MCF 10A (cell line): ENCODE data around the gene RANGRF. TPM values are rescaled to one million over a fixed set of nuclear protein-coding genes. Genes with fewer than 3 reads are reported as not detected.
A peak's percentile ranks its signal among the peaks of the same experiment; 100 is the strongest.

Experiments used
- Bru-seq: library from RNA; stranded (reverse); fragments of 400-500 nt; gene quantifications from one replicate; lab custom pipeline; 2021; lab: Mats Ljungman, UMichigan
- BruChase-seq, 2 experiments: library from RNA; stranded (reverse); fragments of 400-500 nt; gene quantifications; one replicate each; lab custom pipeline; 2021; lab: Mats Ljungman, UMichigan
- BruUV-seq: library from RNA; stranded (reverse); fragments of 400-500 nt; replicated peaks from 2 replicates; lab custom pipeline; 2021; lab: Mats Ljungman, UMichigan
- CTCF ChIA-PET: fragments of 300-600 bp; sonication (Branson Sonifier 250); formaldehyde crosslinking; extraction: SDS; loops from one replicate; lab custom pipeline; 2021; ENCODE audit warnings: antibody characterized with exemption, inconsistent platforms; lab: Yijun Ruan, JAX
- POLR2A ChIA-PET: fragments of 300-600, 350-650 bp; sonication (Branson Sonifier 250); formaldehyde crosslinking; extraction: SDS; loops from one replicate; lab custom pipeline; 2020; ENCODE audit warnings: antibody characterized with exemption, inconsistent platforms; lab: Yijun Ruan, JAX
- DNase-seq: peaks from one replicate; pipeline ENCODE4 v3.0.0-alpha.2; 2018; ENCODE audit not compliant: unreplicated experiment
- H3K27ac Mint-ChIP-seq: one replicate; pipeline ENCODE4 v1.8.0; 2022; ENCODE audit warnings: mild to moderate bottlenecking, low read depth, mixed read lengths; ENCODE audit not compliant: unreplicated experiment
- H3K27me3 Mint-ChIP-seq: one replicate; pipeline ENCODE4 v1.8.0; 2022; ENCODE audit warnings: mixed read lengths; ENCODE audit not compliant: insufficient read depth, unreplicated experiment
- H3K36me3 Mint-ChIP-seq: one replicate; pipeline ENCODE4 v1.8.0; 2022; ENCODE audit warnings: mild to moderate bottlenecking, moderate library complexity, mixed read lengths; ENCODE audit not compliant: insufficient read depth, unreplicated experiment
- H3K4me1 Mint-ChIP-seq: one replicate; pipeline ENCODE4 v1.8.0; 2022; ENCODE audit warnings: mixed read lengths; ENCODE audit not compliant: insufficient read depth, unreplicated experiment
- H3K4me3 Mint-ChIP-seq: one replicate; pipeline ENCODE4 v1.8.0; 2022; ENCODE audit warnings: mild to moderate bottlenecking, moderate library complexity, mixed read lengths; ENCODE audit not compliant: unreplicated experiment
- H3K9me3 Mint-ChIP-seq: one replicate; pipeline ENCODE4 v1.8.0; 2022; ENCODE audit warnings: mixed read lengths; ENCODE audit not compliant: unreplicated experiment
- intact Hi-C: fragments of 100-400 bp; cut with micrococcal nuclease; formaldehyde crosslinking; loops from 2 replicates; pipeline ENCODE4 v1.14.1; 2022
- long read RNA-seq: library from polyadenylated mRNA; stranded (forward); transcript quantifications from one replicate; pipeline ENCODE4 v2.0.0, GENCODE V29; 2022
- total RNA-seq: library from RNA; stranded (reverse); gene quantifications from 2 replicates; pipeline ENCODE4 v1.2.3, GENCODE V29; 2022
- TF ChIP-seq, protein P1 (sequence below): fragments of 200-600 bp; IDR thresholded peaks from one replicate; pipeline ENCODE4 v1.8.0; 2022; ENCODE audit warnings: antibody characterized with exemption, mild to moderate bottlenecking; ENCODE audit not compliant: unreplicated experiment

RANGRF gene, protein sequence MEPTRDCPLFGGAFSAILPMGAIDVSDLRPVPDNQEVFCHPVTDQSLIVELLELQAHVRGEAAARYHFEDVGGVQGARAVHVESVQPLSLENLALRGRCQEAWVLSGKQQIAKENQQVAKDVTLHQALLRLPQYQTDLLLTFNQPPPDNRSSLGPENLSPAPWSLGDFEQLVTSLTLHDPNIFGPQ
- 38.6 and 41.8 TPM in 2 replicates for total RNA-seq
- Bru-seq, nascent RNA = percentile 66 among the genes with signal in this experiment
- BruChase-seq, experiment 1, labeled RNA remaining after a 6-hour chase = percentile 89 among the genes with signal in this experiment
- percentile 75 among the genes with signal in this experiment for BruChase-seq, experiment 2, labeled RNA remaining after a 2-hour chase
- long read RNA-seq, transcript RANGRF-202 (4 exons, 1,074 nt) = minor isoform, 23 of 71 reads
- long read RNA-seq, transcript RANGRF-201 (5 exons, 1,009 nt) = major isoform, 37 of 71 reads
- long read RNA-seq, partial matches to known transcripts = 3 of 71 reads
- long read RNA-seq, other reads (novel, unspliced or antisense) = 4 of 71 reads

DNA sequence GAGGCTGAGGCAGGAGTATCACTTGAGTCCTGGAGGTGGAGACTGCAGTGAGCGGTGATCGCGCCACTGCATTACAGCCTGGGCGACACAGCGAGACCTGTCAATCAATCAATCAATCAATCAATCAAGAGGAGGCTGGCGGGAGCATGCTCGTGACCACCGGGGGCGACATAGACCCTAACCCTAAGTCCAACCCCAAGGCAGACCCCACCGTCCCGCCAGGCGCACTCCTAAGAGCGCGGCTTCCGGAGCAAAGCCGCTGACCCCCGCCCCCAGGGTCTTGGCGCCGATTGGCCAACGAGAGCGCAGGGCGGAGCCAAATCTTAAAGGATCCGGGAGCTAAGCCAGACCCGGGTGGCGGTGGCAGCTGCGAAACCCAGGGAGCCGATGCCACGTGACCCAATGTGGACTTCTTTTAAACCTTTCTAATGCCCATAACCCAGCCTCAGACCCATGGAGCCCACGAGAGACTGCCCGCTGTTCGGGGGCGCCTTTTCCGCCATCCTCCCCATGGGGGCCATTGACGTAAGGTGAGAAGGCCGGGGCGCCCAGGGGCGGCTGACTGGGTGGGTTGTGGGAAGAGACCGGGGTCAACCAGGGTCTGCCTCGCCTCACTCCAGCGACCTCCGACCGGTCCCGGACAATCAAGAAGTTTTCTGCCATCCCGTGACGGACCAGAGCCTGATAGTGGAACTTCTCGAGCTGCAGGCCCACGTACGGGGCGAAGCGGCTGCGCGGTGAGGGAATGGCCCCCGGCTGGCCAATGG lies at the start of gene RANGRF:
Gene RANGRF, plus strand, starts transcription at position 335 of the 767 bp plus-strand sequence. Its CDS starts 119 bp downstream, at position 454.
- H3K4me1 Mint-ChIP-seq = peaks cover 10% of the 10 kb centered on the region
- ChIA-PET CTCF (interaction anchor here (0.5 to 1.0 kb wide), 4 partner anchors 12 to 507 kb away, joined by 3 to 8 read pairs (median 3); no protein-coding TSS in a partner anchor), POLR2A (interaction anchor here (0.6 to 2.5 kb wide), 19 partner anchors 10 to 231 kb away, joined by 3 to 34 read pairs (median 6); partner anchors contain the start of genes ALOXE3, AURKB, CTC1 and PFAS)
- intact Hi-C loops = no loop called here
- no peaks in the 10 kb centered on the region for H3K27me3 Mint-ChIP-seq
- peak within 1 kb of the TSS; percentile 90 for H3K4me3 Mint-ChIP-seq
- BruUV-seq = TSS peak; percentile 27
- no peaks in the 10 kb centered on the region for H3K36me3 Mint-ChIP-seq
- TF ChIP-seq, protein P1, sequence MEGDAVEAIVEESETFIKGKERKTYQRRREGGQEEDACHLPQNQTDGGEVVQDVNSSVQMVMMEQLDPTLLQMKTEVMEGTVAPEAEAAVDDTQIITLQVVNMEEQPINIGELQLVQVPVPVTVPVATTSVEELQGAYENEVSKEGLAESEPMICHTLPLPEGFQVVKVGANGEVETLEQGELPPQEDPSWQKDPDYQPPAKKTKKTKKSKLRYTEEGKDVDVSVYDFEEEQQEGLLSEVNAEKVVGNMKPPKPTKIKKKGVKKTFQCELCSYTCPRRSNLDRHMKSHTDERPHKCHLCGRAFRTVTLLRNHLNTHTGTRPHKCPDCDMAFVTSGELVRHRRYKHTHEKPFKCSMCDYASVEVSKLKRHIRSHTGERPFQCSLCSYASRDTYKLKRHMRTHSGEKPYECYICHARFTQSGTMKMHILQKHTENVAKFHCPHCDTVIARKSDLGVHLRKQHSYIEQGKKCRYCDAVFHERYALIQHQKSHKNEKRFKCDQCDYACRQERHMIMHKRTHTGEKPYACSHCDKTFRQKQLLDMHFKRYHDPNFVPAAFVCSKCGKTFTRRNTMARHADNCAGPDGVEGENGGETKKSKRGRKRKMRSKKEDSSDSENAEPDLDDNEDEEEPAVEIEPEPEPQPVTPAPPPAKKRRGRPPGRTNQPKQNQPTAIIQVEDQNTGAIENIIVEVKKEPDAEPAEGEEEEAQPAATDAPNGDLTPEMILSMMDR = no peak
- H3K9me3 Mint-ChIP-seq = no peaks in the 10 kb centered on the region
- peak; percentile 85 for DNase-seq
- H3K27ac Mint-ChIP-seq = peak within 1 kb of the TSS; percentile 88

DNA sequence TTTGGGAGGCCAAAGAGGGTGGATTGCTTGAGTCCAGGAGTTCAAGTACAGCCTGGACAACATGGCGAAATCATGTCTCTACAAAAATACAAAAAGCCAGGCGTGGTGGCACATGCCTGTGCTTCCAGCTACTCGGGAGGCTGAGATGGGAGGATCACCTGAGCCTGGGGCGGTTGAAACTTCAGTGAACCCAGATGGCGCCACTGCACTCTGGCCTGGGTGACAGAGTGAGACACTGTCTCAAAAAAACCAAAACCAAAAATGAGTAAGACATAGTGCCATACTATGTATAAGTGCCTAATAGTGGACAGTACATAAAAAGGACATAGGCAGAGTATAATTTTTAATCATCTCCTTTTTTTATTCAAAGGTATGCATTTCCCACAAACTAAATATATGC lies 44.6 kb upstream of the RANGRF start:
- CTCF ChIA-PET = interaction anchor here (0.6 to 0.7 kb wide), 3 partner anchors 20 to 111 kb away, joined by 3 to 4 read pairs (median 3); no protein-coding TSS in a partner anchor
- no peak overlapping the region for H3K4me3 Mint-ChIP-seq
- BruUV-seq = no TSS peak

DNA sequence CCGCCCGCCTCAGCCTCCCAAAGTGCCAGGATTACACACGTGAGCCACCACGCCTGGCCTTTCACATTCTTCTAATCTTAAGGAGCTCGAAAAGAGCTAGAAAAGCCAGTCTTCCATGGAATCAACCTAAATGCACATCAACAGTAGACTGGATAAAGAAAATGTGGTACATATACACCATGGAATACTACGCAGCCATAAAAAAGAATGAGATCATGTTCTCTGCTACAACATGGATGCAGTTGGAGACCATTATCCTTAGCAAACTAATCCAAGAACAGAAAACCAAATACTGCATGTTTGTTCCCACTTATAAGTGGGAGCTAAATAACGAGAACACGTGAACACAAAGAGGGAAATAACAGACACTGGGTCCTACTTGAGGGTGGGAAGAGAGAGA lies 43.7 kb upstream of the RANGRF start:
- intact Hi-C loops = no loop called here
- no peaks in the 10 kb centered on the region for H3K27me3 Mint-ChIP-seq
- H3K4me1 Mint-ChIP-seq = peaks cover 5% of the 10 kb centered on the region
- DNase-seq = no peak
- H3K9me3 Mint-ChIP-seq = no peaks in the 10 kb centered on the region
- no peak overlapping the region for H3K27ac Mint-ChIP-seq
- TF ChIP-seq, protein P1 = no peak
- ChIA-PET CTCF (interaction anchor here (0.6 kb wide), 3 partner anchors 112 to 198 kb away, joined by 3 read pairs; no protein-coding TSS in a partner anchor), POLR2A (interaction anchor here (0.7 to 10.9 kb wide), 3 partner anchors 10 to 34 kb away, joined by 3 to 269 read pairs (median 7); partner anchors contain the start of gene AURKB)
- H3K36me3 Mint-ChIP-seq = peaks cover 40% of the 10 kb centered on the region
- no peak overlapping the region for H3K4me3 Mint-ChIP-seq
- no TSS peak for BruUV-seq

More for the DNA sequence above, 44.6 kb upstream of the RANGRF start:
- peaks cover 42% of the 10 kb centered on the region for H3K36me3 Mint-ChIP-seq
- POLR2A ChIA-PET = interaction anchor here (0.6 to 10.9 kb wide), 4 partner anchors 9 to 142 kb away, joined by 3 to 269 read pairs (median 5); partner anchors contain the start of gene AURKB
- no peaks in the 10 kb centered on the region for H3K4me1 Mint-ChIP-seq
- TF ChIP-seq, protein P1 = no peak
- H3K9me3 Mint-ChIP-seq = no peaks in the 10 kb centered on the region
- intact Hi-C loops = no loop called here
- no peak for DNase-seq
- no peaks in the 10 kb centered on the region for H3K27me3 Mint-ChIP-seq
- no peak overlapping the region for H3K27ac Mint-ChIP-seq
